Measurements from ENCODE around the gene OR51B4.

OR51B4 gene

DNA sequence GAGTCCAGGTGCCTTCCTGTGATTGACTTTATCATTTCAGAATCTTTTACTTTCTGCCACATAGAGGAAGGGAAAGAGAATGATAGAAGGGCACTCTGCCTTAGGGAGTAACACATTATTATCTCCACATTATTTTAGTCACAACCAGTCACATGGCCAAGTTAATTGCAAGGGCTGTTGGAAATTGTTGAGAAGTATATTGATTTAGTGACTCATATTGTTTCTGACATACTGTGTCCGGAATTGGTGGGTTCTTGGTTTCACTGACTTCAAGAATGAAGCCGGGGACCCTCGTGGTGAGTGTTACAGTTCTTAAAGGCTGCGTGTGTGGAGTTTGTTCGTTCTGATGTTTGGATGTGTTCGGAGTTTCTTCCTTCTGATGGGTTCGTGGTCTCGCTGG lies 8.7 kb downstream of the OR51B4 start:
- DNase-seq = no peak

GRCh38 chr11:5291207-5291838 lies 10.4 kb downstream of the OR51B4 start:
- DNase-seq = no peak

DNA sequence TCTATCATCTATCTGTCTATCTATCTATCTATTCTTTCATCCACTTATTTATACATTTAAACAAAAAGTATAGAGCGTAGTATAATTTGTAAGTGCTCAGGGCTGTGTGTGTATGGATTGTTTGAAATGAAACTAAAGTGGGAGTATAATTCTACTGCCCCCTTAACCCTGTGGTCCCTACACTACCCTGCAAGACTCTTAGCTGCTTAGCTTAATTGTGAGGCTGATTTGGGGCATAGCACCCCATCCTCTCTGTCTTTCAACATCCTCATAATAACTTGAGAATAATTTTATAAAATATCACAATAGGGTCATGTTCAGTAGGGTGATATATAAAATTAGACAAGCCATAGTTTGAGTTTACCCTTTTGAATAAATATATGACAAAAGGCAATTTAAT lies 11.6 kb downstream of the OR51B4 start:
- no peak for DNase-seq

DNA sequence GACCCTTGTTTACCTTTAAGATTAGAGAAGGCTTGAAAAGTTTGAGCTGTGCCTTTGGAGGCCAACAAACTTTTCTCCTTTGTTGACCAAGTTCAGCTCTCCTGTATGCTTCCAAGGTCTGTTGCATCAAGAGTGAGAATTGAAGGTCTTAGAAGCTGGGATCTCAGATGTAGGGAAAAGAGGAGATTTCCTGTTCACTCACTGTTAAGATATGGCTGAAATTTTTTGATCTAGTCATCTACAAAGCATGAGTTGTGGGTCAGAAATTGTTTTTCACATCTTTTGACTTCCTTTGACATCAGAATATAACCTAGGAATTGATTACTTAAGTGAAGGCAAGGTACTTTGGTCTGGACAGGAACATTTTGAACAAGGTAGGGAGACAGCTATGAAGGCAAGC lies 12.1 kb downstream of the OR51B4 start:
- DNase-seq = no peak

- DNase-seq = no peak
These were observed 12.7 kb downstream of the OR51B4 start for GRCh38 chr11:5288906-5289550.

DNA sequence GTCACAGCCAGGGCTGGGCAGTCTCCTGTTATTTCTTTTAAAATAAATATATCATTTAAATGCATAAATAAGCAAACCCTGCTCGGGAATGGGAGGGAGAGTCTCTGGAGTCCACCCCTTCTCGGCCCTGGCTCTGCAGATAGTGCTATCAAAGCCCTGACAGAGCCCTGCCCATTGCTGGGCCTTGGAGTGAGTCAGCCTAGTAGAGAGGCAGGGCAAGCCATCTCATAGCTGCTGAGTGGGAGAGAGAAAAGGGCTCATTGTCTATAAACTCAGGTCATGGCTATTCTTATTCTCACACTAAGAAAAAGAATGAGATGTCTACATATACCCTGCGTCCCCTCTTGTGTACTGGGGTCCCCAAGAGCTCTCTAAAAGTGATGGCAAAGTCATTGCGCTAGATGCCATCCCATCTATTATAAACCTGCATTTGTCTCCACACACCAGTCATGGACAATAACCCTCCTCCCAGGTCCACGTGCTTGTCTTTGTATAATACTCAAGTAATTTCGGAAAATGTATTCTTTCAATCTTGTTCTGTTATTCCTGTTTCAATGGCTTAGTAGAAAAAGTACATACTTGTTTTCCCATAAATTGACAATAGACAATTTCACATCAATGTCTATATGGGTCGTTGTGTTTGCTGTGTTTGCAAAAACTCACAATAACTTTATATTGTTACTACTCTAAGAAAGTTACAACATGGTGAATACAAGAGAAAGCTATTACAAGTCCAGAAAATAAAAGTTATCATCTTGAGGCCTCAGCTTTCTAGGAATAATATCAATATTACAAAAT lies 13.4 kb downstream of the OR51B4 start:
- no peak for DNase-seq

DNA sequence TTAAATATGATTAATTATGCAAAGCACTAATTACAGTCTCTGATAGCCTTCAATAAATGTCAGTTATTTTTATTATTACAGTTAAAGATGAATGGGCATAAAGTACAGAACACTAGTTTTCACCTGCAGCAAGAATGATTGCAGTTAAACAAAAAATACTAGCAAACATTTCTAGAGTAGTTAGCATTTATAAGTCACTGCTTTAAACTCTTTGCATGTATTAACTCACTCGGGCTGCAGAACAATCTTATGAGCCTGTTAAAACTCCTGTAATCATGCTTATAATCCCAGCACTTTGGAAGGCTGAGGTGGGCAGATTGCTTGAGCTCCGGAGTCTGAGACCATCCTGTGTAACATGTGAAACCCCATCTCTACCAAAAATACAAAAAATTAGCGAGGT lies 14.8 kb downstream of the OR51B4 start:
- no peak for DNase-seq

DNA sequence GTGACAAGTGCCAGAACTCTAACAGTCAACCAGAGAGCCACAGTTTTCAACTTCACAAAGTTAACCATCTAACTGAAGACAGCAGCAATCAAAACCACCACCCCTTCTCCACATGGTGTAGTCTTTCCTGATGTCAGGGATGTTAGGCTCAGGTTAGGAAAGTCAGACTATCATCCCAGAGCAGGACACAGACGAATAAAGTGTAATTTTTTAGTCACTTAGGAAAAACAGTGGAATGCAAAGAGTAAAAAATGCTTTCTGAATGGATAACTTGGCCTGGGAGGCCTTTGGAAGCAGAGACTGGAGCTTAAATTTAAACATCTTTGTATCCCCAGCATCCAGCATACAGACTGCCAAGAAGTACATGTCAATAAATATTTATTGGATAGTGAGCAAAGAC lies 15.4 kb downstream of the OR51B4 start:
- DNase-seq = no peak

DNA sequence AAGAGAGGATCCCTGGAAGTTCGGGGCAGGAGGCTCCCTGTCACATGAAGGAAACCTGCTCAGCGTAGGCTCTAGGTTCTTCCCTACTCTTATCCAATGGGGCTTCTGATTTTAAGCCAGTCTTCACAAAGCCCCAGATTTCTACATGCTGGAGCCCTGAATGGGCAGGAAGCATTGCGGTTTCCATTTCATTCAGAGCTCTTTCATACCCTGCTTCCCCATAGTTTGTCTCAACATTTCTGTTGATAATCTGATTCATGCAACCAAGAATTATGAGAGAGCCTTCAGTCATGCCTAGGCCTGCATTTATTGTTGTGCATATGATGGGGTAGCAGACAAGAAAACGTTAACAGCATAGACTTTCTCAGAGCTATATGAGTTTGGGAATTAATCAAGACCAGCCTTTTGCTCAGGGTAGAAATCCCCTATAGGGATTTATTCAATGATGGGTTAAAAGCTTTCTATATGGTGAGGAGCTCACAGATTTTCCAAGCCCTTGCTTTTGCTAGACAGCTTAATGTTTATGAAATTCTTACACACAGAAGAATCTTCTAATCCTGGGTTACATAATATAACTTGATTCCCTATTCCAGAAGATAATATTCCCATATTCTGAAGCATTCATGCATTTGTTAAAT lies 15.9 kb downstream of the OR51B4 start:
- DNase-seq = no peak

- no peak for DNase-seq
These were observed 17.1 kb downstream of the OR51B4 start for GRCh38 chr11:5284637-5285036.

DNA sequence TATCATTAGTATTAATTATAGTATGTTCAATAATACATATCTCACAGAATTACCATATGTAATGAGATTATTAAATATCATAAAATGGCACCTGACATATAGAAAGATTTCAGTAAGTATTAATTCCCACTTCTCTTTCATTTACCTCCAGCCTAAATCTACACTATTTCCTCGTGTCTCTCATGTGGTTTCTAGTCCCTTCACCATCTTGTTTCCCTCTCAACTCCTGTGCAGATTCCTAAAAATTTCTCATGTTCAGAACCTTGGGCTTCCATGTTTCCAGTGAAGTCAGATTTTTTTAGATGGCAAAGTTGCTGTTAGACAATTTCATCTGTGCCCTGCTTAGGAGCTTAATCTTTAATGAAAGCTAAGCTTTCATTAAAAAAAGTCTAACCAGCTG lies 17.9 kb downstream of the OR51B4 start:
- no peak for DNase-seq

GRCh38 chr11:5283086-5283485 lies 18.7 kb downstream of the OR51B4 start:
- DNase-seq = no peak

DNA sequence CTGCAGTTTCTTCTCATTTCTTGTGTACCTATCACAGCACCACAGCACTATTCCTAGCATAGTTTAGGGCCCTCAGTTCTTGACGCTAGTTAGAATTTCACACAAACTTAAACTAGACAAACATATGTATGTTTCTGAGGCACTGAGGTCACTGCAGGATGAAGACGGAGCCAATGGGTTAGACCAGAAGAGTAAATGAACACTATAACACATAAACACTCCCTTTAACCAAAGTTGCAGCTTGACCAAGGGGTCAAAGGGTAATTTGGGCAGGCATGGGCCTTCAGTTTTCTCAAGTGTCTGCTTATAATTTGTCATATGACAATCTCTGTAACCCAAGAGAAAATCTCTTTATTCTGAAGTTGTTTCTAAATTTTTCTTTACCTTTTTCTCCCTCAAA lies 19.1 kb downstream of the OR51B4 start:
- no peak for DNase-seq

DNA sequence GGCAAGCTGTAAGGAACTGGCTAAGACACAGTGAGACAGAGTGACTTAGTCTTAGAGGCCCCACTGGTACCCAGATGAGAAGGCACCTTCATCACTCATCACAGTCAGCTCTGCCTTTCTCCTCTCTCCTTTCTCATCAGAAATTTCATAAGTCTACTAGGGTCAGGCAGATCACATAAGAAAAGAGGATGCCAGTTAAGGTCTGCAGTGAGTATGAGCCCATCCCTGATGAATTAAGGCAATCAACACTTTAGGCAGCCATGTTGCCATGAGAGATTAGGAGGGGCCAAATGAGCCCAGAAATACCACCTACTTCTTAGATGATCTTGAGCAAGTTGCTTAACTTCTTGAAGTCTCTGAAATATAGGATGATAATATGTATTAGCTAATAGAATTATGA lies 20.1 kb downstream of the OR51B4 start:
- DNase-seq = no peak

DNA sequence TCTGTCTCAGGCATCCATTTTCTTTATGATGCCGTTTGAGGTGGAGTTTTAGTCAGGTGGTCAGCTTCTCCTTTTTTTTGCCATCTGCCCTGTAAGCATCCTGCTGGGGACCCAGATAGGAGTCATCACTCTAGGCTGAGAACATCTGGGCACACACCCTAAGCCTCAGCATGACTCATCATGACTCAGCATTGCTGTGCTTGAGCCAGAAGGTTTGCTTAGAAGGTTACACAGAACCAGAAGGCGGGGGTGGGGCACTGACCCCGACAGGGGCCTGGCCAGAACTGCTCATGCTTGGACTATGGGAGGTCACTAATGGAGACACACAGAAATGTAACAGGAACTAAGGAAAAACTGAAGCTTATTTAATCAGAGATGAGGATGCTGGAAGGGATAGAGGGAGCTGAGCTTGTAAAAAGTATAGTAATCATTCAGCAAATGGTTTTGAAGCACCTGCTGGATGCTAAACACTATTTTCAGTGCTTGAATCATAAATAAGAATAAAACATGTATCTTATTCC lies 21.1 kb downstream of the OR51B4 start:
- no peak for DNase-seq

GRCh38 chr11:5279471-5280090 lies 22.2 kb downstream of the OR51B4 start:
- DNase-seq = no peak

- DNase-seq = no peak
These were observed 23.9 kb downstream of the OR51B4 start for GRCh38 chr11:5277807-5278382.

GRCh38 chr11:5276697-5277096 lies 25.0 kb downstream of the OR51B4 start:
- no peak for DNase-seq

DNA sequence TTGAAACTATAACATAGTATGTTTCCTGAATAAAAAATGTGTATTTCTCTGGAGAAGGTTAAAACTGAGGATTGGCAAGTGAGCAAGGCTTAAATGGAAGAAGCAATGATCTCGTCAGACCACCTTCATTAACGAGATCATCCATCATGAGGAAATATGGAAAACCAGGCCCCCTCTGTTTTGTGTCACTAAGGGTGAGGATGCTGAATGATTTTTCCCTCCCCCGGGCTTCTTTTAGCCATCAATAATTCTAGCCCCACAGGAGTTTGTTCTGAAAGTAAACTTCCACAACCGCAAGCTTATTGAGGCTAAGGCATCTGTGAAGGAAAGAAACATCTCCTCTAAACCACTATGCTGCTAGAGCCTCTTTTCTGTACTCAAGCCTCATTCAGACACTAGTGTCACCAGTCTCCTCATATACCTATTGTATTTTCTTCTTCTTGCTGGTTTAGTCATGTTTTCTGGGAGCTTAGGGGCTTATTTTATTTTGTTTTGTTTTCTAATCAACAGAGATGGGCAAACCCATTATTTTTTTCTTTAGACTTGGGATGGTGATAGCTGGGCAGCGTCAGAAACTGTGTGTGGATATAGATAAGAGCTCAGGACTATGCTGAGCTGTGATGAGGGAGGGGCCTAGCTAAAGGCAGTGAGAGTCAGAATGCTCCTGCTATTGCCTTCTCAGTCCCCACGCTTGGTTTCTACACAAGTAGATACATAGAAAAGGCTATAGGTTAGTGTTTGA lies 26.2 kb downstream of the OR51B4 start:
- no peak for DNase-seq

DNA sequence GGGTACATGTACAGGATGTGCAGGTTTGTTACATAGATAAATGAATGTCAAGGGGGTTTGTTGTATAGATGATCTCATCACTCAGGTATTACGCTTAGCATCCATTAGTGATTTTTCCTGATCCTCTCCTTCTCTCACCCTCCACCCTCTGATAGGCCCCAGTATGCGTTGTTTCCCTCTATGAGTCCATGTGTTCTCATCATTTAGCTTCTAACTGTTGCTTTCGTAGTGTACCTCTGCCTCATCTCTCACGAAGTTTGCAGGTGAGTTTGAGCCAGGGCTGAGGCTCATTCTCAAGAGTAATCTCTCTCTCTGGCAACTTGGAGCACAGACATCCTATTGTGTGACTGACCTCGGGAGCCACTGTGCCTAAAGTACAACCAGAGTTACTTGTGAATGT lies 27.4 kb downstream of the OR51B4 start:
- DNase-seq = no peak

GRCh38 chr11:5272395-5273017 lies 29.2 kb downstream of the OR51B4 start:
- DNase-seq = no peak
